Ishikawa (cell line): ENCODE results near the gene PDE10A.

Experiments used
- CREB1 ChIP-seq: IDR thresholded peaks from 2 replicates; pipeline ENCODE4 v1.6.1; 2012; ENCODE audit warnings: low read depth
- EGR1 ChIP-seq: IDR thresholded peaks from 2 replicates; pipeline ENCODE4 v1.6.1; 2012
- EP300 ChIP-seq: IDR thresholded peaks from 2 replicates; pipeline ENCODE4 v1.6.1; 2012; ENCODE audit warnings: borderline replicate concordance
- FOXM1 ChIP-seq: IDR thresholded peaks from 2 replicates; pipeline ENCODE4 v1.6.1; 2012; ENCODE audit warnings: low read depth, borderline replicate concordance
- RAD21 ChIP-seq: IDR thresholded peaks from 2 replicates; pipeline ENCODE4 v1.6.1; 2012; ENCODE audit warnings: low read depth
- TAF1 ChIP-seq: IDR thresholded peaks from 2 replicates; pipeline ENCODE4 v1.6.1; 2012; ENCODE audit warnings: low read depth, mild to moderate bottlenecking
- TCF12 ChIP-seq: IDR thresholded peaks from 2 replicates; pipeline ENCODE4 v1.6.1; 2012; ENCODE audit warnings: low read depth
- YY1 ChIP-seq: IDR thresholded peaks from 2 replicates; pipeline ENCODE4 v1.6.1; 2012; ENCODE audit warnings: low read depth
- TF ChIP-seq, protein P1 (sequence below): IDR thresholded peaks from 2 replicates; pipeline ENCODE4 v1.6.1; 2012; ENCODE audit warnings: low read depth, mild to moderate bottlenecking

DNA sequence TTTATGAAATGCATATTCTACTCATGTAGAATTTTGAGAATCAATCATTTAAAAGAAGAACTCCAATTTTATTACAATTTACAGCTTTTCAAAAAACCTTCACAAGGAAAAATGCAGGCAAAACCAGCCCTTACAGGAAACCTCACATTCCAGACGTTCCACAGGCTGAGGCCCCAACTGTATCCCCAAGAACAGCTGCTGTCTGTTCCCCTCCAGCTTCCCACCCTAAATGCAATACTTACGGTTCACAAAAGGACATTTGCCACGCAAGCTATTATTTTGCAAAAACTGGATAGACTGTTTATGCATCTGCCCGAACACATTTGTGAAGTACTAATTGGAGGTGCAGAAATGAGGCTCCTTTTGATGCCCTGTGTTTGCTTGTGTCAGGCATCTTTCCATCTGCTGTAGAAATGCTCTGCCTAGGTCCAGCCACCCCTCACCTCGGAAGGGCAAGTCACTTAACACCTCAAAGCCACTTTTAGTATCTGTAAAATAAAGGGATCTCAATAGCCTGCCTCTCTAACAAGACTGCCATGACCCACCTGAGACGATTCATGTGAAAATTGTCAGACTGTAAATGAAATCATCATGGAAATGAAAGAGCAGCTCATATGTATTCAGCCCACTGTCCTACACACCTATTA, 26.5 kb downstream of the PDE10A start:
- no peak for TF ChIP-seq FOXM1
- TF ChIP-seq, protein P1, sequence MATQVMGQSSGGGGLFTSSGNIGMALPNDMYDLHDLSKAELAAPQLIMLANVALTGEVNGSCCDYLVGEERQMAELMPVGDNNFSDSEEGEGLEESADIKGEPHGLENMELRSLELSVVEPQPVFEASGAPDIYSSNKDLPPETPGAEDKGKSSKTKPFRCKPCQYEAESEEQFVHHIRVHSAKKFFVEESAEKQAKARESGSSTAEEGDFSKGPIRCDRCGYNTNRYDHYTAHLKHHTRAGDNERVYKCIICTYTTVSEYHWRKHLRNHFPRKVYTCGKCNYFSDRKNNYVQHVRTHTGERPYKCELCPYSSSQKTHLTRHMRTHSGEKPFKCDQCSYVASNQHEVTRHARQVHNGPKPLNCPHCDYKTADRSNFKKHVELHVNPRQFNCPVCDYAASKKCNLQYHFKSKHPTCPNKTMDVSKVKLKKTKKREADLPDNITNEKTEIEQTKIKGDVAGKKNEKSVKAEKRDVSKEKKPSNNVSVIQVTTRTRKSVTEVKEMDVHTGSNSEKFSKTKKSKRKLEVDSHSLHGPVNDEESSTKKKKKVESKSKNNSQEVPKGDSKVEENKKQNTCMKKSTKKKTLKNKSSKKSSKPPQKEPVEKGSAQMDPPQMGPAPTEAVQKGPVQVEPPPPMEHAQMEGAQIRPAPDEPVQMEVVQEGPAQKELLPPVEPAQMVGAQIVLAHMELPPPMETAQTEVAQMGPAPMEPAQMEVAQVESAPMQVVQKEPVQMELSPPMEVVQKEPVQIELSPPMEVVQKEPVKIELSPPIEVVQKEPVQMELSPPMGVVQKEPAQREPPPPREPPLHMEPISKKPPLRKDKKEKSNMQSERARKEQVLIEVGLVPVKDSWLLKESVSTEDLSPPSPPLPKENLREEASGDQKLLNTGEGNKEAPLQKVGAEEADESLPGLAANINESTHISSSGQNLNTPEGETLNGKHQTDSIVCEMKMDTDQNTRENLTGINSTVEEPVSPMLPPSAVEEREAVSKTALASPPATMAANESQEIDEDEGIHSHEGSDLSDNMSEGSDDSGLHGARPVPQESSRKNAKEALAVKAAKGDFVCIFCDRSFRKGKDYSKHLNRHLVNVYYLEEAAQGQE, result no peak
- no peak for TF ChIP-seq EP300
- no peak for TF ChIP-seq TAF1
- no peak for TF ChIP-seq TCF12
- no peak for TF ChIP-seq YY1
- no peak for TF ChIP-seq EGR1
- no peak for TF ChIP-seq RAD21
- no peak for TF ChIP-seq CREB1
